CD14-positive monocyte (primary cell): ENCODE measurements around the gene LAMC3. TPM values are rescaled to one million over a fixed set of nuclear protein-coding genes. Genes with fewer than 3 reads are reported as not detected.

Experiments
- DNase-seq, 3 donors: peaks; one replicate each; pipeline ENCODE4 v3.0.0-alpha.2; 2011 to 2022
- H2AFZ ChIP-seq: 2 replicates; pipeline ENCODE4 v1.6.0; 2012; ENCODE audit warnings: mild to moderate bottlenecking, low read depth, low read length, inconsistent platforms; ENCODE audit not compliant: insufficient read depth, poor library complexity, severe bottlenecking
- H3K27ac ChIP-seq, 2 donors: 1 replicate in 1 of 2; 2 replicates in 1 of 2; pipeline ENCODE4 v1.5.1; 2012 to 2013; ENCODE audit warnings: low read length in 2 of 2, control low read depth in 1 of 2, inconsistent platforms in 1 of 2, low read depth in 1 of 2, mild to moderate bottlenecking in 1 of 2
- H3K27me3 ChIP-seq, 2 donors: one replicate each; pipeline versions ENCODE4 v1.6.0 to v1.6.1; 2011 to 2013; ENCODE audit warnings: low read length in 2 of 2; ENCODE audit not compliant: control insufficient read depth in 2 of 2, insufficient read depth in 2 of 2
- H3K36me3 ChIP-seq, 2 donors: replicated peaks in 1 of 2; 1 replicate in 1 of 2; 2 replicates in 1 of 2; pipeline versions ENCODE4 v1.5.1 to v1.6.1; 2012 to 2013; ENCODE audit warnings: low read length in 2 of 2, control low read depth in 1 of 2, inconsistent platforms in 1 of 2, mild to moderate bottlenecking in 1 of 2; ENCODE audit not compliant: insufficient read depth in 2 of 2, control insufficient read depth in 1 of 2
- H3K4me1 ChIP-seq, 2 donors: 1 replicate in 1 of 2; 2 replicates in 1 of 2; pipeline versions ENCODE4 v1.5.1 to v1.6.1; 2012 to 2013; ENCODE audit warnings: low read length in 2 of 2, control low read depth in 1 of 2, inconsistent platforms in 1 of 2, mild to moderate bottlenecking in 1 of 2, moderate library complexity in 1 of 2; ENCODE audit not compliant: insufficient read depth in 2 of 2, control insufficient read depth in 1 of 2
- H3K4me2 ChIP-seq: replicated peaks from 2 replicates; pipeline ENCODE3; 2012; ENCODE audit warnings: low read length, moderate library complexity, mild to moderate bottlenecking; ENCODE audit not compliant: poor library complexity, severe bottlenecking; ENCODE audit errors: extremely low read depth
- H3K4me3 ChIP-seq, 3 experiments: fragments of 200-600 bp in 1 of 3; sonication (generic) in 1 of 3; replicated peaks in 1 of 3; 1 replicate in 2 of 3; 2 replicates in 1 of 3; pipeline ENCODE4 v1.5.1; 2011 to 2013; ENCODE audit warnings: low read length in 3 of 3, mild to moderate bottlenecking in 3 of 3, control low read depth in 2 of 3, low read depth in 2 of 3, inconsistent platforms in 1 of 3, moderate library complexity in 1 of 3
- H3K79me2 ChIP-seq: 2 replicates; pipeline ENCODE4 v1.6.0; 2012; ENCODE audit warnings: mild to moderate bottlenecking, control low read depth, inconsistent platforms, low read length, moderate library complexity; ENCODE audit not compliant: insufficient read depth
- H3K9ac ChIP-seq: 2 replicates; pipeline ENCODE4 v1.6.0; 2017; ENCODE audit warnings: low read length, mild to moderate bottlenecking; ENCODE audit not compliant: insufficient read depth, poor library complexity, severe bottlenecking
- H3K9me3 ChIP-seq, 2 donors: replicated peaks in 1 of 2; 1 replicate in 1 of 2; 2 replicates in 1 of 2; pipeline versions ENCODE4 v1.5.1 to v1.6.1; 2012 to 2013; ENCODE audit warnings: low read length in 2 of 2, control low read depth in 1 of 2; ENCODE audit not compliant: control insufficient read depth in 1 of 2, insufficient read depth in 1 of 2
- H4K20me1 ChIP-seq: 2 replicates; pipeline ENCODE4 v1.6.0; 2012; ENCODE audit warnings: mild to moderate bottlenecking, low read length, control low read depth, moderate library complexity; ENCODE audit not compliant: insufficient read depth
- H3K27ac Mint-ChIP-seq, 7 donors: one replicate each; pipeline ENCODE4 v1.8.0; 2020; ENCODE audit warnings: mild to moderate bottlenecking in 7 of 7, mixed read lengths in 7 of 7, moderate library complexity in 6 of 7, inconsistent platforms in 2 of 7
- H3K27me3 Mint-ChIP-seq, 3 donors: one replicate each; pipeline ENCODE4 v1.8.0; 2021 to 2022; ENCODE audit warnings: low read depth in 3 of 3, mild to moderate bottlenecking in 3 of 3, mixed read lengths in 3 of 3, moderate library complexity in 3 of 3, inconsistent platforms in 1 of 3
- H3K36me3 Mint-ChIP-seq, 2 donors: one replicate each; pipeline ENCODE4 v1.8.0; 2020; ENCODE audit warnings: mixed read lengths in 2 of 2, inconsistent platforms in 1 of 2, mild to moderate bottlenecking in 1 of 2
- H3K4me1 Mint-ChIP-seq: one replicate; pipeline ENCODE4 v1.8.0; 2020; ENCODE audit warnings: mild to moderate bottlenecking, mixed read lengths
- H3K4me3 Mint-ChIP-seq, 2 donors: one replicate each; pipeline ENCODE4 v1.8.0; 2020; ENCODE audit warnings: mild to moderate bottlenecking in 2 of 2, mixed read lengths in 2 of 2, moderate library complexity in 1 of 2
- H3K9me3 Mint-ChIP-seq, 7 donors: one replicate each; pipeline ENCODE4 v1.8.0; 2020 to 2022; ENCODE audit warnings: mixed read lengths in 7 of 7, mild to moderate bottlenecking in 6 of 7, moderate library complexity in 6 of 7, inconsistent platforms in 2 of 7
- WGBS: methylation state at CpG from one replicate; pipeline ENCODE4 v1.1.5; 2013; ENCODE audit warnings: missing lambda C conversion rate; ENCODE audit not compliant: insufficient coverage; 5-methylcytosine and 5-hydroxymethylcytosine counted together
- intact Hi-C, 2 donors: fragments of 100-400 bp; cut with micrococcal nuclease; formaldehyde crosslinking; loops; one replicate each; pipeline versions ENCODE4 v1.15.0 to v1.15.1; 2023
- polyA plus RNA-seq, 3 donors: library from polyadenylated mRNA; depleted of rRNA in 1 of 3; unstranded in 2 of 3; stranded (reverse) in 1 of 3; fragments of 300-500 nt in 2 of 3; fragments of >200 nt in 1 of 3; fragmentation: Illumina TruSeq in 2 of 3; gene quantifications; 1 replicate in 2 of 3; 2 replicates in 1 of 3; pipeline ENCODE4 v1.2.3, GENCODE V29; 2012 to 2021
- TF ChIP-seq, protein P1 (sequence below): fragments of 200-600 bp; IDR thresholded peaks from one replicate; pipeline ENCODE4 v1.8.0; 2022; ENCODE audit warnings: antibody characterized with exemption, mild to moderate bottlenecking

The LAMC3 gene
- polyA plus RNA-seq, 3 donors, result 0.19 TPM; not detected in 2

DNA sequence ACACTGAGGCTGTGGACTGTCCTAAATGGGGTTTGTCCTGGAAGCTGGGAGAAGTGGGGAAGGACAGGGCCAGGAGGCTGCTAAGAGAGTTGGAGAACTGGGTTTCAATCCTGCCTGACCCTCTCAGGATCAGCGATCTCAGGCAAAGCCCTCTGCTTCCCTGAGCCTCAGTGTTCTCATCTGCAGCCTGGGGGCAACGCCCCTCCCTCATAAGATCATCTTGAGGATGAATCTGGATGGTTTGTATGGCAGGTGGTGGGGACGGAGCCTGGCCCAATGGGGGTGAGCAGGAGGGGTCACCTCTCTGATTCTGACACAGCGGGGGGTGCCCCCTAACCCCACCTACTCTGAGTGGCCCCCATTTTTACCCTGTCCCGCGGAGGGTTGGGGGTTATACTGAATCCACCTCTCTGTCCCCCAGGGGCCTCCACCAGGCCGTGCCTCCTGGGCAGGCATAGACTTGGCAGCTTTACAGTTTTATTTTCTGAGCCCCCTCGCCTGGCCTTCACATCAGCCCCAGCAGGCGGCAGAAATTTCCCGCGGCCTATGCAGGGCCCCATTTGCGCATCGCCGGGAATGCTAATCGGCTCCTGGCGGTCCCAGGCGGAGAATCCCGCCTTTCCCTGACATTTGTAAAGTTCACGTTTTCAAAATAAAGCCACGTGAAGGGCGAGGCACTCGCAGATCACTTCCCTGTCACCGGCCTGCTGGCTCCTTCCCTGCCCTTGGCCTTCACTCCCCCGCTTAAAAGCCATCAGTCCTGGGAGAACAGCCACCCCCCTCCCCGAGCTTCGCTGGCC lies 17.8 kb upstream of the LAMC3 start:
- peak overlapping the region in 1 of 7 donors; percentile 19 for H3K27ac Mint-ChIP-seq
- H3K36me3 Mint-ChIP-seq, result no peaks in the 10 kb centered on the region
- H2AFZ ChIP-seq, result no peak overlapping the region
- H3K27me3 Mint-ChIP-seq, result peaks cover 0 to 3% (median 2%) of the 10 kb centered on the region in 3 donors
- H3K4me3 ChIP-seq, result no peak overlapping the region
- H3K9me3 ChIP-seq, result no peaks in the 10 kb centered on the region
- no peak overlapping the region for H3K9ac ChIP-seq
- no peak for DNase-seq
- no peaks in the 10 kb centered on the region for H3K79me2 ChIP-seq
- 72% methylated on average over 22 of the region's 26 CpGs for WGBS
- H3K4me2 ChIP-seq, result no peak overlapping the region
- H3K27ac ChIP-seq, result no peak overlapping the region
- TF ChIP-seq, protein P1, sequence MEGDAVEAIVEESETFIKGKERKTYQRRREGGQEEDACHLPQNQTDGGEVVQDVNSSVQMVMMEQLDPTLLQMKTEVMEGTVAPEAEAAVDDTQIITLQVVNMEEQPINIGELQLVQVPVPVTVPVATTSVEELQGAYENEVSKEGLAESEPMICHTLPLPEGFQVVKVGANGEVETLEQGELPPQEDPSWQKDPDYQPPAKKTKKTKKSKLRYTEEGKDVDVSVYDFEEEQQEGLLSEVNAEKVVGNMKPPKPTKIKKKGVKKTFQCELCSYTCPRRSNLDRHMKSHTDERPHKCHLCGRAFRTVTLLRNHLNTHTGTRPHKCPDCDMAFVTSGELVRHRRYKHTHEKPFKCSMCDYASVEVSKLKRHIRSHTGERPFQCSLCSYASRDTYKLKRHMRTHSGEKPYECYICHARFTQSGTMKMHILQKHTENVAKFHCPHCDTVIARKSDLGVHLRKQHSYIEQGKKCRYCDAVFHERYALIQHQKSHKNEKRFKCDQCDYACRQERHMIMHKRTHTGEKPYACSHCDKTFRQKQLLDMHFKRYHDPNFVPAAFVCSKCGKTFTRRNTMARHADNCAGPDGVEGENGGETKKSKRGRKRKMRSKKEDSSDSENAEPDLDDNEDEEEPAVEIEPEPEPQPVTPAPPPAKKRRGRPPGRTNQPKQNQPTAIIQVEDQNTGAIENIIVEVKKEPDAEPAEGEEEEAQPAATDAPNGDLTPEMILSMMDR, result no peak
- peaks cover 6% of the 10 kb centered on the region for H3K4me1 Mint-ChIP-seq
- H3K27me3 ChIP-seq, result no peaks in the 10 kb centered on the region
- no peak overlapping the region for H3K4me3 Mint-ChIP-seq
- H4K20me1 ChIP-seq, result no peaks in the 10 kb centered on the region
- H3K36me3 ChIP-seq, result no peaks in the 10 kb centered on the region
- H3K9me3 Mint-ChIP-seq, result peaks cover 0 to 3% (median 0%) of the 10 kb centered on the region in 7 donors
- intact Hi-C loops, result loop anchor here in 1 of 2 donors (10.0 kb wide), 1 partner anchor 286 kb away; no protein-coding TSS in a partner anchor
- H3K4me1 ChIP-seq, result peaks cover 50 to 52% of the 10 kb centered on the region in 2 donors

DNA sequence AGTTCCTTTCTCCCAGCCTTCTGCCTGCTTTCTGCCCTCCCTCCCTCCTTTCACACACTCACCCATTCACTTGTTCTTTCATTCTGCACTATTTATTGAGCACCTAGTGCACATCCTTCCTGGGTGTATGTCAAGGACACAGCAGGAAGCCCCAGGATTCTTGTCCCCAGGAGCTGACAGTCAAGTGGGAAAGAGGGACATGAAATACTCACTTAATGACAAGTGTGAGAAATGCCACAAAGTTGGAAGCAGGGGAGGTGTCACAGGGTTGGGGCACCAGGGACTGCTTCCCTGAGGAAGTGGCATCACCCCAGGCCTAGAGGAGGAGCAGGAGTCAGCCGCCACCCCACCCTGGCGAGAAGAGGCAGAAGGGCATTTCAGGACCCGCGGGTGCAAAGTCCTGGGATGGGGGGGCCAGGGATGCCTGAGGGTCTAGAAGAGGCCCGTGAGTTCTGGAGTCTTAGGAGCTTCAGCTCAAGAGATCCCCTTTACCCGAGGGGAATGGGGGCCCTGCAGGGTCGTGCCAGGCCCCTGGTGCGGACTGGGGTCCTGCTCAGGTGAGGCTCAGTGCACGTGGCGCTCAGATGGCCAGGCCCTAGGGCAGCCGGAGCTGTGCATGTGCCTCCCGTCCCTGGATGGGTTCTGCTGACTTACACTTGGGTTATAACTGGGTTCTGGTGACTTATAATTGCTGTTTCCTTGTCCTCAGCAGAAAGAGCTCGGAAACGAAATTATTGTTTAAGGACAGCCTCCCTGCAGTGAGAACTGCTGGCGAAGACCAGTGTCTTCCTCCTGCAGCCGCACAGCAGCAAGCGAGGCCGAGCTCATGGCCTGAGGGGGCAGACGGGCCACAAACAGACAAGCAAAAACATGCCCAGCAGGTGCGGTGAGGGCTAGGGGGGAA lies 16.9 kb upstream of the LAMC3 start:
- H3K36me3 ChIP-seq, result no peaks in the 10 kb centered on the region
- TF ChIP-seq, protein P1, result no peak
- H4K20me1 ChIP-seq, result no peaks in the 10 kb centered on the region
- H3K27me3 ChIP-seq, result no peaks in the 10 kb centered on the region
- Mint-ChIP-seq H3K27me3 (peaks cover 0 to 2% (median 2%) of the 10 kb centered on the region in 3 donors), H3K9me3 (peaks cover 0 to 3% (median 0%) of the 10 kb centered on the region in 7 donors), H3K36me3 (no peaks in the 10 kb centered on the region), H3K27ac (peak overlapping the region in 3 of 7 donors; percentile 2 to 19 (median 19)), H3K4me1 (peaks cover 6% of the 10 kb centered on the region), H3K4me3 (peak overlapping the region in 1 of 2 donors; percentile 29)
- H3K9me3 ChIP-seq, result no peaks in the 10 kb centered on the region
- H3K9ac ChIP-seq, result peak overlapping the region; percentile 8
- H3K27ac ChIP-seq, result no peak overlapping the region
- no peak overlapping the region for H3K4me2 ChIP-seq
- no peak overlapping the region for H3K4me3 ChIP-seq
- H3K4me1 ChIP-seq, result peaks cover 50 to 54% of the 10 kb centered on the region in 2 donors
- intact Hi-C loops, result loop anchor here in 1 of 2 donors (10.0 kb wide), 1 partner anchor 287 kb away; no protein-coding TSS in a partner anchor
- no peak overlapping the region for H2AFZ ChIP-seq
- H3K79me2 ChIP-seq, result no peaks in the 10 kb centered on the region
- no peak for DNase-seq
- WGBS, result 61% methylated on average over 18 of the region's 20 CpGs
